ENCODE results near the gene TLR9.

DNA sequence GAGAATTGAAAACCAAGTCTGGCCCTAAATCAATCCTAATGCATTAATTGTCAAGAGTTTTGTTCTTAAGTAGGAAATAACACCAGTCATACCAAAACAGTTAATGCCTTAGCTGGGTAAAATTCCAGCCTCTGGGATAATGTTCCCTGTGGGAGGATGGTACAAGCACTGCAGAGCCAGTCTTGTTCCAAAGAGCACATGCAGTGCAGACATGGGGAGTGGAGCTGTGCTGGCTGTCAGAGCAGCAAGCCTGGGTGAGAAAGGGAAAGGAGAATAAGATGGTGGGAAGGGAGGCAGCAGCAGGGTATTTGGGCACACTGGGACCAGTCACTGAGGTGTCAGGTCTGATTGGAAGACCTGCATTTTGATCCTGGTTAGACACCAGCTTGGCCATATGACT is 15.4 kb downstream of the TLR9 start:
- TF ChIP-seq POLR2A (IDR thresholded peaks at IDR 0.05) = no peak
- TF ChIP-seq, protein P1, sequence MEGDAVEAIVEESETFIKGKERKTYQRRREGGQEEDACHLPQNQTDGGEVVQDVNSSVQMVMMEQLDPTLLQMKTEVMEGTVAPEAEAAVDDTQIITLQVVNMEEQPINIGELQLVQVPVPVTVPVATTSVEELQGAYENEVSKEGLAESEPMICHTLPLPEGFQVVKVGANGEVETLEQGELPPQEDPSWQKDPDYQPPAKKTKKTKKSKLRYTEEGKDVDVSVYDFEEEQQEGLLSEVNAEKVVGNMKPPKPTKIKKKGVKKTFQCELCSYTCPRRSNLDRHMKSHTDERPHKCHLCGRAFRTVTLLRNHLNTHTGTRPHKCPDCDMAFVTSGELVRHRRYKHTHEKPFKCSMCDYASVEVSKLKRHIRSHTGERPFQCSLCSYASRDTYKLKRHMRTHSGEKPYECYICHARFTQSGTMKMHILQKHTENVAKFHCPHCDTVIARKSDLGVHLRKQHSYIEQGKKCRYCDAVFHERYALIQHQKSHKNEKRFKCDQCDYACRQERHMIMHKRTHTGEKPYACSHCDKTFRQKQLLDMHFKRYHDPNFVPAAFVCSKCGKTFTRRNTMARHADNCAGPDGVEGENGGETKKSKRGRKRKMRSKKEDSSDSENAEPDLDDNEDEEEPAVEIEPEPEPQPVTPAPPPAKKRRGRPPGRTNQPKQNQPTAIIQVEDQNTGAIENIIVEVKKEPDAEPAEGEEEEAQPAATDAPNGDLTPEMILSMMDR (IDR thresholded peaks at IDR 0.05) = no peak
